ENCODE results near the gene NARS2. TPM values are rescaled to one million over a fixed set of nuclear protein-coding genes. Genes with fewer than 3 reads are reported as not detected.

Gene NARS2
- polyA plus RNA-seq (2011; rRNA removed) (10.6 and 18.4 TPM in 2 replicates), polyA minus RNA-seq (2011; rRNA and poly(A)+ RNA removed) (5.0 and 9.1 TPM in 2 replicates)

GRCh38 chr11:78574386-78575381 is at the start of gene NARS2:
Gene NARS2, minus strand, starts transcription at chr11:78574864. Its CDS starts 376 bp downstream, at chr11:78574488.
- H3K27me3 ChIP-seq (ENCODE audit: control insufficient read depth, insufficient read depth, low read length), result peaks cover 3% of the 10 kb centered on the region
- H3K4me3 ChIP-seq (ENCODE audit: low read depth, low read length), result peak within 1 kb of the TSS; percentile 87
- DNase-seq (ENCODE audit: low read depth, low spot score), result peak; percentile 84
- H3K27ac ChIP-seq (ENCODE audit: low read depth, low read length), result peak within 1 kb of the TSS; percentile 88
- TF ChIP-seq CTCF (IDR thresholded peaks at IDR 0.05; ENCODE audit: low read depth, low read length), result no peak
- POLR2A ChIA-PET, result interaction anchor here (0.6 to 2.0 kb wide), 4 partner anchors 9 to 318 kb away, joined by 3 to 5 read pairs (median 4); no protein-coding TSS in a partner anchor
- H3K9me3 ChIP-seq (ENCODE audit: control insufficient read depth, insufficient read depth, low read length), result no peaks in the 10 kb centered on the region; the same call in 1 of the 2 replicates
- CTCF ChIA-PET, result interaction anchor here (1.0 to 4.1 kb wide), 4 partner anchors 10 to 525 kb away, joined by 3 to 33 read pairs (median 8); no protein-coding TSS in a partner anchor

GRCh38 chr11:78622666-78623065 is 48.0 kb upstream of the NARS2 start:
- Histone ChIP-seq H3K9me3 (ENCODE audit: control insufficient read depth, insufficient read depth, low read length) (peaks cover 4% of the 10 kb centered on the region; the same call in 1 of the 2 replicates), H3K27me3 (ENCODE audit: control insufficient read depth, insufficient read depth, low read length) (peaks cover 3% of the 10 kb centered on the region), H3K4me3 (ENCODE audit: low read depth, low read length) (no peak overlapping the region), H3K27ac (ENCODE audit: low read depth, low read length) (no peak overlapping the region)
- CTCF ChIA-PET, result no interaction called here
- no peak for DNase-seq (ENCODE audit: low read depth, low spot score)
- no peak for TF ChIP-seq CTCF (IDR thresholded peaks at IDR 0.05; ENCODE audit: low read depth, low read length)
- POLR2A ChIA-PET, result no interaction called here

- POLR2A ChIA-PET, result no interaction called here
- DNase-seq (ENCODE audit: low read depth, low spot score), result no peak
- H3K27me3 ChIP-seq (ENCODE audit: control insufficient read depth, insufficient read depth, low read length), result peaks cover 3% of the 10 kb centered on the region
- TF ChIP-seq CTCF (IDR thresholded peaks at IDR 0.05; ENCODE audit: low read depth, low read length), result no peak
- H3K4me3 ChIP-seq (ENCODE audit: low read depth, low read length), result no peak overlapping the region
- H3K27ac ChIP-seq (ENCODE audit: low read depth, low read length), result no peak overlapping the region
- H3K9me3 ChIP-seq (ENCODE audit: control insufficient read depth, insufficient read depth, low read length), result peaks cover 4% of the 10 kb centered on the region; the same call in 1 of the 2 replicates
- CTCF ChIA-PET, result no interaction called here
Observed at GRCh38 chr11:78620159-78620558, 45.5 kb upstream of the NARS2 start.

GRCh38 chr11:78615724-78616123 is 41.1 kb upstream of the NARS2 start:
- TF ChIP-seq CTCF (IDR thresholded peaks at IDR 0.05; ENCODE audit: low read depth, low read length), result peak; percentile 40
- no peak for DNase-seq (ENCODE audit: low read depth, low spot score)
- CTCF ChIA-PET, result no interaction called here
- POLR2A ChIA-PET, result no interaction called here
- H3K27me3 ChIP-seq (ENCODE audit: control insufficient read depth, insufficient read depth, low read length), result no peaks in the 10 kb centered on the region
- no peak overlapping the region for H3K4me3 ChIP-seq (ENCODE audit: low read depth, low read length)
- no peak overlapping the region for H3K27ac ChIP-seq (ENCODE audit: low read depth, low read length)
- H3K9me3 ChIP-seq (ENCODE audit: control insufficient read depth, insufficient read depth, low read length), result peaks cover 4% of the 10 kb centered on the region; the same call in 1 of the 2 replicates

GRCh38 chr11:78613378-78613813 is 38.7 kb upstream of the NARS2 start:
- no peak for TF ChIP-seq CTCF (IDR thresholded peaks at IDR 0.05; ENCODE audit: low read depth, low read length)
- no peaks in the 10 kb centered on the region for H3K9me3 ChIP-seq (ENCODE audit: control insufficient read depth, insufficient read depth, low read length)
- no peaks in the 10 kb centered on the region for H3K27me3 ChIP-seq (ENCODE audit: control insufficient read depth, insufficient read depth, low read length)
- no peak for DNase-seq (ENCODE audit: low read depth, low spot score)
- H3K27ac ChIP-seq (ENCODE audit: low read depth, low read length), result no peak overlapping the region
- ChIA-PET CTCF (no interaction called here), POLR2A (no interaction called here)
- no peak overlapping the region for H3K4me3 ChIP-seq (ENCODE audit: low read depth, low read length)

Measured in AG04450 (cell line).